GM12891 (cell line): ENCODE results near the gene GPX3.

Experiments
- DNase-seq: peaks from one replicate; pipeline ENCODE4 v3.0.0; 2011; ENCODE audit warnings: low spot score; ENCODE audit not compliant: insufficient read length
- FAIRE-seq: peaks from 2 replicates; lab custom pipeline; 2011; peaks lifted over from hg19 to GRCh38; lab: Jason Lieb, UNC
- PAX5 ChIP-seq: IDR thresholded peaks from 2 replicates; pipeline ENCODE4 v1.6.1; 2011; ENCODE audit warnings: low read length, moderate library complexity, mild to moderate bottlenecking; ENCODE audit not compliant: insufficient read depth, severe bottlenecking
- POLR2A ChIP-seq: IDR thresholded peaks from 2 replicates; pipeline ENCODE4 v1.6.1; 2011; ENCODE audit warnings: low read depth, low read length, control low read depth
- POLR2AphosphoS5 ChIP-seq: IDR thresholded peaks from 2 replicates; pipeline ENCODE4 v1.6.1; 2011; ENCODE audit warnings: low read depth, low read length, control low read depth
- POU2F2 ChIP-seq: IDR thresholded peaks from 2 replicates; pipeline ENCODE4 v1.6.1; 2011; ENCODE audit warnings: low read depth, mild to moderate bottlenecking, control low read depth, low read length, moderate library complexity
- SPI1 ChIP-seq: IDR thresholded peaks from 2 replicates; pipeline ENCODE4 v1.6.1; 2011; ENCODE audit warnings: low read depth, low read length, control low read depth
- TAF1 ChIP-seq: IDR thresholded peaks from 2 replicates; pipeline ENCODE4 v1.6.1; 2011; ENCODE audit warnings: low read depth, low read length, control low read depth

Gene GPX3

GRCh38 chr5:151012862-151013261 lies 7.5 kb upstream of the GPX3 start:
- TF ChIP-seq POU2F2 = no peak
- TF ChIP-seq SPI1 = no peak
- no peak for TF ChIP-seq TAF1
- TF ChIP-seq PAX5 = no peak
- no peak for TF ChIP-seq POLR2AphosphoS5
- no peak for TF ChIP-seq POLR2A
- no peak for FAIRE-seq

GRCh38 chr5:151014680-151015343 lies 5.6 kb upstream of the GPX3 start:
- FAIRE-seq = no peak
- no peak for DNase-seq
- TF ChIP-seq POU2F2 (no peak), SPI1 (no peak)

More at GRCh38 chr5:151012862-151013261, 7.5 kb upstream of the GPX3 start:
- no peak for DNase-seq

- no peak for DNase-seq
These were observed 4.3 kb upstream of the GPX3 start for GRCh38 chr5:151015974-151016587.

GRCh38 chr5:151016700-151017099 lies 3.7 kb upstream of the GPX3 start:
- FAIRE-seq = no peak
- DNase-seq = no peak
- TF ChIP-seq POLR2A (no peak), POLR2AphosphoS5 (no peak), PAX5 (no peak), POU2F2 (no peak), TAF1 (no peak), SPI1 (no peak)

More at GRCh38 chr5:151015974-151016587, 4.3 kb upstream of the GPX3 start:
- no peak for TF ChIP-seq TAF1
- no peak for TF ChIP-seq SPI1
- TF ChIP-seq POLR2AphosphoS5 = no peak
- TF ChIP-seq POU2F2 = no peak
- no peak for TF ChIP-seq POLR2A
- TF ChIP-seq PAX5 = no peak
- no peak for FAIRE-seq

GRCh38 chr5:151017897-151018296 lies 2.5 kb upstream of the GPX3 start:
- no peak for TF ChIP-seq SPI1
- no peak for TF ChIP-seq POLR2A
- TF ChIP-seq TAF1 = no peak
- TF ChIP-seq POLR2AphosphoS5 = no peak
- TF ChIP-seq PAX5 = no peak
- no peak for TF ChIP-seq POU2F2
- FAIRE-seq = no peak
- no peak for DNase-seq

- no peak for TF ChIP-seq PAX5
- TF ChIP-seq POLR2AphosphoS5 = no peak
- no peak for TF ChIP-seq SPI1
- no peak for TF ChIP-seq POU2F2
- no peak for TF ChIP-seq TAF1
- no peak for TF ChIP-seq POLR2A
- DNase-seq (no peak), FAIRE-seq (no peak)
These were observed 1.5 kb upstream of the GPX3 start for GRCh38 chr5:151018846-151019245.

- no peak for FAIRE-seq
- DNase-seq = no peak
- TF ChIP-seq POLR2AphosphoS5 = no peak
- TF ChIP-seq POLR2A = no peak
- no peak for TF ChIP-seq POU2F2
- no peak for TF ChIP-seq PAX5
- TF ChIP-seq TAF1 = no peak
- no peak for TF ChIP-seq SPI1
These were observed 1.1 kb upstream of the GPX3 start for GRCh38 chr5:151019331-151019730.

GRCh38 chr5:151021746-151022145 lies 1.4 kb downstream of the GPX3 start:
- TF ChIP-seq PAX5 = no peak
- no peak for FAIRE-seq
- DNase-seq = no peak

GRCh38 chr5:151022511-151023018 lies 2.2 kb downstream of the GPX3 start:
- no peak for DNase-seq
- TF ChIP-seq TAF1 (no peak), PAX5 (no peak), SPI1 (no peak), POLR2A (no peak), POU2F2 (no peak), POLR2AphosphoS5 (no peak)
- no peak for FAIRE-seq

GRCh38 chr5:151023047-151023615 lies 2.7 kb downstream of the GPX3 start:
- no peak for DNase-seq
- no peak; the same call in 1 of the 2 replicates for TF ChIP-seq POLR2AphosphoS5
- TF ChIP-seq PAX5 = no peak
- no peak for TF ChIP-seq POU2F2
- TF ChIP-seq SPI1 = no peak
- TF ChIP-seq POLR2A = no peak
- TF ChIP-seq TAF1 = no peak
- no peak for FAIRE-seq
